ENCODE data around the gene POF1B. TPM values are rescaled to one million over a fixed set of nuclear protein-coding genes. Genes with fewer than 3 reads are reported as not detected.

POF1B gene
- total RNA-seq, 1 donor from 2014 or later, result 0.43 TPM

DNA sequence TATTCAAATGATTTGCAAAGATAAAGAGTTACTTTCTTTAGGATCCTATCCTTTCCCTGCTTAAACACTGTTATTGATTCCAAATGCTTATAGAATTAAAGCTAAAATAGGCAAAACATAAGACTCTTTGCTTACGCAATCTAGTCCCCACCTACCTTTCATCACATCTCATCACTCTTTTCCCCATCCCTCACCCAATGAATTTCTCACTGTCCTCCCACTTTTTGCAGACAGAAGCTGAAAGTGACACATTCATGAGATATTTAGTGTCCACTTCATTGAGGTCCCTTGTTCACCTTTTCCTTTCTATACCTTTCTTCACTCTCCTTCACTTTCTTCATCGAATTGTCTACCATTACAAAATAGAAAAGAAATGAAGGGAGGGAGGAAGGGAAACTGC lies 136.3 kb downstream of the POF1B start:
- intact Hi-C loops (cut with micrococcal nuclease), result no loop called here

Other genes starting within 250 kb of the POF1B start
- gene SATL1, start 135.9 kb downstream of the POF1B start, total RNA-seq, result not detected in 2 replicates
- gene ZNF711, start 135.7 kb downstream of the POF1B start, total RNA-seq, result 0.52 and 0.55 TPM in 2 replicates